RCC 7860 (cell line): ENCODE results near the gene PLK3.

ENCODE experiments used
- DNase-seq: peaks from one replicate; pipeline ENCODE4 v3.0.0-alpha.2; 2015; ENCODE audit warnings: low spot score
- FAIRE-seq: peaks from 2 replicates; lab custom pipeline; 2012; peaks lifted over from hg19 to GRCh38; lab: Jason Lieb, UNC

The PLK3 gene

GRCh38 chr1:44849575-44850132 is 49.5 kb downstream of the PLK3 start:
- DNase-seq (no peak), FAIRE-seq (no peak)

- no peak for FAIRE-seq
- no peak for DNase-seq
Observed at GRCh38 chr1:44851308-44851707, 51.1 kb downstream of the PLK3 start.

GRCh38 chr1:44853201-44853600 is 53.0 kb downstream of the PLK3 start:
- FAIRE-seq = no peak
- no peak for DNase-seq

GRCh38 chr1:44854970-44855369 is 54.8 kb downstream of the PLK3 start:
- FAIRE-seq (no peak), DNase-seq (no peak)
